Activated CD4-positive, alpha-beta memory T cell treated with anti-CD3 and anti-CD28 coated beads, Interleukin-2, amount 10 ng/mL, durations not matched to agents 7 days and 5 days (primary cell): Measurements from ENCODE around the gene ARHGAP26. TPM values are rescaled to one million over a fixed set of nuclear protein-coding genes. Genes with fewer than 3 reads are reported as not detected.

Experiments used
- CTCF ChIA-PET: fragments of 350-600 bp; sonication (Branson Sonifier 250); formaldehyde crosslinking; loops from one replicate; lab custom pipeline; 2021; ENCODE audit warnings: antibody characterized with exemption, inconsistent platforms; lab: Charles Lee
- POLR2A ChIA-PET: fragments of 350-600 bp; sonication (Branson Sonifier 250); formaldehyde crosslinking; loops from one replicate; lab custom pipeline; 2021; ENCODE audit warnings: antibody characterized with exemption; lab: Charles Lee
- DNase-seq: peaks from one replicate; pipeline ENCODE4 v3.0.0-alpha.2; 2020
- H3K27ac Mint-ChIP-seq: one replicate; pipeline ENCODE4 v1.8.0; 2021; ENCODE audit warnings: mild to moderate bottlenecking, mixed read lengths
- H3K27me3 Mint-ChIP-seq: one replicate; pipeline ENCODE4 v1.8.0; 2021; ENCODE audit warnings: mixed read lengths
- H3K36me3 Mint-ChIP-seq: one replicate; pipeline ENCODE4 v1.8.0; 2021; ENCODE audit warnings: low read depth, mixed read lengths
- H3K4me1 Mint-ChIP-seq: one replicate; pipeline ENCODE4 v1.8.0; 2021; ENCODE audit warnings: mixed read lengths
- H3K4me3 Mint-ChIP-seq: one replicate; pipeline ENCODE4 v1.8.0; 2021; ENCODE audit warnings: mild to moderate bottlenecking, mixed read lengths
- H3K9me3 Mint-ChIP-seq: one replicate; pipeline ENCODE4 v1.8.0; 2021; ENCODE audit warnings: mixed read lengths
- total RNA-seq, 2 experiments: library from RNA; stranded (reverse); gene quantifications; one replicate each; pipeline ENCODE4 v1.2.3, GENCODE V29; 2021

The ARHGAP26 gene
- total RNA-seq, 2 experiments from 2014 or later, result 14.8 to 17.1 TPM

- POLR2A ChIA-PET, result no interaction called here
Observed at GRCh38 chr5:142810081-142810480, 39.9 kb downstream of the ARHGAP26 start.

GRCh38 chr5:142810743-142811290 is 40.6 kb downstream of the ARHGAP26 start:
- H3K36me3 Mint-ChIP-seq, result no peaks in the 10 kb centered on the region
- H3K9me3 Mint-ChIP-seq, result no peaks in the 10 kb centered on the region
- H3K27ac Mint-ChIP-seq, result no peak overlapping the region
- no peak overlapping the region for H3K4me3 Mint-ChIP-seq
- DNase-seq, result no peak
- no peaks in the 10 kb centered on the region for H3K27me3 Mint-ChIP-seq
- H3K4me1 Mint-ChIP-seq, result peaks cover 9% of the 10 kb centered on the region
- ChIA-PET POLR2A (no interaction called here), CTCF (no interaction called here)

More at GRCh38 chr5:142810081-142810480, 39.9 kb downstream of the ARHGAP26 start:
- no peaks in the 10 kb centered on the region for H3K9me3 Mint-ChIP-seq
- H3K36me3 Mint-ChIP-seq, result no peaks in the 10 kb centered on the region
- DNase-seq, result no peak
- CTCF ChIA-PET, result interaction anchor here (1.6 kb wide), 1 partner anchor 10 kb away, joined by 7 read pairs; no protein-coding TSS in a partner anchor
- peaks cover 9% of the 10 kb centered on the region for H3K4me1 Mint-ChIP-seq
- H3K27ac Mint-ChIP-seq, result no peak overlapping the region
- no peak overlapping the region for H3K4me3 Mint-ChIP-seq
- no peaks in the 10 kb centered on the region for H3K27me3 Mint-ChIP-seq

GRCh38 chr5:142811866-142812557 is 41.8 kb downstream of the ARHGAP26 start:
- POLR2A ChIA-PET, result no interaction called here
- H3K36me3 Mint-ChIP-seq, result no peaks in the 10 kb centered on the region
- H3K9me3 Mint-ChIP-seq, result no peaks in the 10 kb centered on the region
- peaks cover 15% of the 10 kb centered on the region for H3K4me1 Mint-ChIP-seq
- no peaks in the 10 kb centered on the region for H3K27me3 Mint-ChIP-seq
- CTCF ChIA-PET, result interaction anchor here (0.6 to 0.9 kb wide), 2 partner anchors 9 to 99 kb away, joined by 3 to 4 read pairs; no protein-coding TSS in a partner anchor
- H3K4me3 Mint-ChIP-seq, result no peak overlapping the region
- no peak overlapping the region for H3K27ac Mint-ChIP-seq
- DNase-seq, result no peak

DNA sequence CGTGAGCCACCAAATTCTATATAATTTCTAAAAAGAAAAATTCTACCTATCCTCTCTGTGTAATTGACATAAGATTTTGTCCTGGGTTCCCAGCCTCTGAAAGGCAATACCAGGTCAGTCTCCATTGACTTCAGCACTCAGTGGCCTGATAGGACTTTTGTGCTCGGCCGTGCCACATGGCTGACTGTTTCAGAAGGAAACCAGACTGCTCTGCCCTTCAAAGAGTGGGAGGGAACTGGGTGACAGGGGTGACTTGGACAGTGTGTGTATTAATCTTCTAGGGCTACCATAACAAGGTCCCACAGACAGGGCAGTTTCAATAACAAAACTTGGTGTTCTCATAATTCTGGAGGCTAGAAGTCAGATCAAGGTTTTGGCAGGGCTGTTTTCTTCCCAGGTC is 43.0 kb downstream of the ARHGAP26 start:
- no peak for DNase-seq
- H3K27ac Mint-ChIP-seq, result no peak overlapping the region
- H3K36me3 Mint-ChIP-seq, result no peaks in the 10 kb centered on the region
- H3K9me3 Mint-ChIP-seq, result no peaks in the 10 kb centered on the region
- ChIA-PET POLR2A (no interaction called here), CTCF (interaction anchor here (0.7 kb wide), 1 partner anchor 12 kb away, joined by 5 read pairs; no protein-coding TSS in a partner anchor)
- H3K4me3 Mint-ChIP-seq, result no peak overlapping the region
- peaks cover 20% of the 10 kb centered on the region for H3K4me1 Mint-ChIP-seq
- H3K27me3 Mint-ChIP-seq, result no peaks in the 10 kb centered on the region

GRCh38 chr5:142814122-142814521 is 43.9 kb downstream of the ARHGAP26 start:
- ChIA-PET POLR2A (interaction anchor here (0.9 kb wide), 1 partner anchor 10 kb away, joined by 4 read pairs; no protein-coding TSS in a partner anchor), CTCF (no interaction called here)
- H3K4me1 Mint-ChIP-seq, result peaks cover 17% of the 10 kb centered on the region
- H3K36me3 Mint-ChIP-seq, result no peaks in the 10 kb centered on the region
- H3K27ac Mint-ChIP-seq, result no peak overlapping the region
- no peak overlapping the region for H3K4me3 Mint-ChIP-seq
- no peak for DNase-seq
- no peaks in the 10 kb centered on the region for H3K9me3 Mint-ChIP-seq
- H3K27me3 Mint-ChIP-seq, result no peaks in the 10 kb centered on the region

GRCh38 chr5:142815469-142815868 is 45.3 kb downstream of the ARHGAP26 start:
- ChIA-PET CTCF (no interaction called here), POLR2A (no interaction called here)
- Mint-ChIP-seq H3K36me3 (no peaks in the 10 kb centered on the region), H3K9me3 (no peaks in the 10 kb centered on the region), H3K27me3 (no peaks in the 10 kb centered on the region), H3K27ac (no peak overlapping the region), H3K4me1 (peaks cover 21% of the 10 kb centered on the region), H3K4me3 (no peak overlapping the region)
- no peak for DNase-seq

DNA sequence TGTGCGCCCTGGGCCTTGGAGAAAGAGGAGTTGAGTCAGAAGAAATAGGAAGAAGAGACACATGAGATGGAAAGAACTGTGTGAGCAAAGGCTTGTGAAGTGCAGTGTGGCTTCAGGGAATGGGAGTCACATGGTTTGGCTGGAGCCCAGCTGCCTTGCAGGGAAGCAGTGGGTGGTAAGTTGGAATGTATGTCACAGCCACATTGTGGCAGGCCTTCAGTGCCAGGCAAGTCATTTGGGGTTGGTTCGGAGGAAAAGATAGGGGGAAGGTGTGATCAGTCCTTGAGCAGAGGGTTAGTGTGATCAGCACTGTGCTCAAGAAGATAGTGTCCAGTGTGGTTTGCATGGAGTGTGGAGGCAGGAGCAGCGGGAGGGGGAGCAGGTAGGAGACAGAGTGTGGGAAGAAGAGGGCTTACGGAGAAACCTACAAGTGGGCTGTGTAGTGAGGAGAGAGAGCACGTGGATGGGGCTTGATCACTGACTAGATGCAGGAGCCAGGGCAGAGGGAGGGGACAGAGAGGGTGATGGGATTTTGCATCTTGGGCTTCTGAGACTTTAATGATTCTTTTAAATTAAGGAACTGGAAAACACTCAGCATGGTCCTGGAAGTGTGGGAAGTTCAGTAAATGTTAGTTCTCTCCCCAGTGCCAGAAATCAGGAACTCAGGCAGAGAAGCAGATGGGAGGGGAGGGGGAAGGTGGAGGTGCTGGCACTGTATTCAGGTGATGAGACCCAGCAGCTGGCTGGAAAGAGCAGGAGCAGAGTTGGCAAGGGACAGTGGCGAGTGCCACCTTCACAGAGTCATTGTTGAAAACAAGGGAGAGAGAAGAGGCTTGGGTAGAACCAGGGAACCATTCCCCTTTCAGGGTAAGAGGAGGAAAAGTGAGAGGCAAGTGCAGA is 46.6 kb downstream of the ARHGAP26 start:
- CTCF ChIA-PET, result interaction anchor here (1.6 kb wide), 1 partner anchor 46 kb away, joined by 4 read pairs; no protein-coding TSS in a partner anchor

DNA sequence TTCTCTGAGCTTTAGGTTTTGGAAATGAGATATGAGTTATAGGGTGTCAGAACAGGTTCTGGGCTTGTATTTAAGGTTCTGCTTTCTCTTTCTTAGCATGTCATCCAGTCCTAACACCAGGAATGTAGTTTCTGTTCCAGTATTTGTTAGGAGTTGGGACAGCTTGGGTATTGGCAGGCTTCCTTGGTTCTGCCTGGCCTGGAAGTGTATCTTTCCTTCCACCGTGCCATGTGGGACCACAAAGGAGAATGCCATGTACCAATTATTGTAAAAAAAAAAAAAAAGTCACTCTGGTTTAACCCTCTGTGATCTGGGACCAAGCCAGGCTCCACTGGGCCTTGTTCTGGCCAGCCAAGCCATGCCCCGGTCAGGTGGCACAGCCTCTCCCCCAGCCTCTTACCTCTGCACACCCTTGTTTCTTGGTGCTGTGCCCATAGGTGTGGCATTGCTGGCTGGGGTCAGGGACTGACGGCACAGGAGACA is 47.8 kb downstream of the ARHGAP26 start:
- H3K4me1 Mint-ChIP-seq, result peaks cover 40% of the 10 kb centered on the region
- H3K27ac Mint-ChIP-seq, result no peak overlapping the region
- no peaks in the 10 kb centered on the region for H3K36me3 Mint-ChIP-seq
- POLR2A ChIA-PET, result no interaction called here
- CTCF ChIA-PET, result interaction anchor here (0.7 to 1.6 kb wide), 2 partner anchors 47 to 49 kb away, joined by 3 to 4 read pairs; no protein-coding TSS in a partner anchor
- H3K4me3 Mint-ChIP-seq, result no peak overlapping the region
- no peaks in the 10 kb centered on the region for H3K27me3 Mint-ChIP-seq
- no peaks in the 10 kb centered on the region for H3K9me3 Mint-ChIP-seq
- no peak for DNase-seq

More for the DNA sequence above, 46.6 kb downstream of the ARHGAP26 start:
- H3K27me3 Mint-ChIP-seq, result no peaks in the 10 kb centered on the region
- peaks cover 29% of the 10 kb centered on the region for H3K4me1 Mint-ChIP-seq
- POLR2A ChIA-PET, result no interaction called here
- no peak overlapping the region for H3K27ac Mint-ChIP-seq
- H3K9me3 Mint-ChIP-seq, result no peaks in the 10 kb centered on the region
- no peak overlapping the region for H3K4me3 Mint-ChIP-seq
- H3K36me3 Mint-ChIP-seq, result no peaks in the 10 kb centered on the region
- DNase-seq, result no peak

DNA sequence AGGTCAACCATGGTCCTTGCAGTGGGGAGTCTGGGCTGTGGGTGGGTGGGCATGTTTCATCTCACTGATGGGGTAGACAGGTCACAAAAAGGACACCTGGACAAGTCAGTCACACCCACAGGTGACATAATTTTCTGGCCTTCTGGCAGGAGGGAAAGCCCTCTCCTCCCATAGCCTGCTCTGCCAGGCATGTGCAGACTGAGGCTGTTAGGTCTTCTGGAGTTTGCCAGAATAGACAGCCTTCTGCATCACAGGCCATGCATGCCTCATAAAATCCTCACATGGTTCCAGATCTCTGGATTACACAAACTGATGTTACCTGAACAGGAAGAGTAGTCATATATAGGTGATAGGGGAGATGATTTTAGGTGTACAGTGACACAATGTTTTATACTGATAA is 49.1 kb downstream of the ARHGAP26 start:
- ChIA-PET POLR2A (no interaction called here), CTCF (no interaction called here)
- H3K27ac Mint-ChIP-seq, result no peak overlapping the region
- H3K27me3 Mint-ChIP-seq, result no peaks in the 10 kb centered on the region
- H3K4me1 Mint-ChIP-seq, result peaks cover 52% of the 10 kb centered on the region
- H3K9me3 Mint-ChIP-seq, result no peaks in the 10 kb centered on the region
- no peak overlapping the region for H3K4me3 Mint-ChIP-seq
- no peaks in the 10 kb centered on the region for H3K36me3 Mint-ChIP-seq
- DNase-seq, result no peak

GRCh38 chr5:142819825-142820224 is 49.6 kb downstream of the ARHGAP26 start:
- CTCF ChIA-PET, result no interaction called here
- Mint-ChIP-seq H3K27ac (no peak overlapping the region), H3K27me3 (no peaks in the 10 kb centered on the region), H3K4me1 (peaks cover 57% of the 10 kb centered on the region), H3K4me3 (no peak overlapping the region), H3K9me3 (no peaks in the 10 kb centered on the region), H3K36me3 (no peaks in the 10 kb centered on the region)
- POLR2A ChIA-PET, result interaction anchor here (4.8 kb wide), 1 partner anchor 20 kb away, joined by 24 read pairs; no protein-coding TSS in a partner anchor
- DNase-seq, result no peak

- no peak for DNase-seq
- POLR2A ChIA-PET, result interaction anchor here (0.6 to 4.8 kb wide), 4 partner anchors 21 to 1245 kb away, joined by 4 to 24 read pairs (median 6); partner anchors contain the start of gene ARHGAP26
- Mint-ChIP-seq H3K4me1 (peaks cover 60% of the 10 kb centered on the region), H3K4me3 (no peak overlapping the region), H3K27me3 (no peaks in the 10 kb centered on the region), H3K36me3 (no peaks in the 10 kb centered on the region), H3K27ac (no peak overlapping the region), H3K9me3 (no peaks in the 10 kb centered on the region)
- CTCF ChIA-PET, result interaction anchor here (0.7 to 2.2 kb wide), 2 partner anchors 8 to 20 kb away, joined by 3 to 8 read pairs; no protein-coding TSS in a partner anchor
Observed at GRCh38 chr5:142820447-142820846, 50.3 kb downstream of the ARHGAP26 start.

DNA sequence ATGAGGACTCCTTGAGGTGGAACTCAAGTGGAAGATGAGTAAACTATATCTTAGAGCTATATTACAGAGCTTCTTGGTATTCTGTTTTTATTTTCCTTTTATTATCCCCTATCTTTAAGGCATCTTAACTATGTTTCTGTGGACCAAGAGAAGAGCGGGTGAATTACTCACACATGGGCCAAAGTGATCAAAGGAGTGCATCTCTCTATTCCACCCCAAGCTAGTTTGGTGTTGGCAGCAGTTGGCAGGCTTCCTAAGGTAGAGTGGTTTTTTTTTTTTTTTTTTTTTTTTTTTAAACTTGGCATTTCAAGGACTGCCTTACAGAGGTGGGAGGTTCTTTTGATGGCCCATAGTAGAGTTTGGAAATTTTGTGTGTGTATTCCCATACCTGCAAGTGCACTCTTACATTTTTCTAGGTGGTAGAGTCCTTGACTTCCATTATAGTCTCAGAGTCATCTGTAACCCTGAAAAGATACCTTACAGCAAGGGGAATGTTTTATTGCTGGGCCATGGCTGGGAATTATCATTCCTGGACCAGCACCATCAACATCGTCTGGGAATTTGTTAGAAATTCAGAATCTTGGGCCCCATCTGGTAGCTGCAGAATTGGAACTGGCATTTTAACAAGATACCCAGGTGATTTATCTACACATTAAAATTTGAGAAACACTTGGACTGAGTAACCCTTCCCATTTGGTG is 51.0 kb downstream of the ARHGAP26 start:
- Mint-ChIP-seq H3K27me3 (no peaks in the 10 kb centered on the region), H3K9me3 (no peaks in the 10 kb centered on the region), H3K4me1 (peaks cover 67% of the 10 kb centered on the region), H3K4me3 (no peak overlapping the region), H3K27ac (no peak overlapping the region), H3K36me3 (no peaks in the 10 kb centered on the region)
- ChIA-PET CTCF (interaction anchor here (0.7 to 2.8 kb wide), 5 partner anchors 9 to 108 kb away, joined by 3 to 8 read pairs (median 5); no protein-coding TSS in a partner anchor), POLR2A (interaction anchor here (0.6 to 4.8 kb wide), 4 partner anchors 21 to 1244 kb away, joined by 4 to 24 read pairs (median 6); partner anchors contain the start of gene ARHGAP26)
- DNase-seq, result no peak
